Measurements from ENCODE around the gene CBL. TPM values are rescaled to one million over a fixed set of nuclear protein-coding genes. Genes with fewer than 3 reads are reported as not detected.

Gene CBL
- total RNA-seq, 2 experiments from 2014 or later = 40.0 to 49.2 TPM

DNA sequence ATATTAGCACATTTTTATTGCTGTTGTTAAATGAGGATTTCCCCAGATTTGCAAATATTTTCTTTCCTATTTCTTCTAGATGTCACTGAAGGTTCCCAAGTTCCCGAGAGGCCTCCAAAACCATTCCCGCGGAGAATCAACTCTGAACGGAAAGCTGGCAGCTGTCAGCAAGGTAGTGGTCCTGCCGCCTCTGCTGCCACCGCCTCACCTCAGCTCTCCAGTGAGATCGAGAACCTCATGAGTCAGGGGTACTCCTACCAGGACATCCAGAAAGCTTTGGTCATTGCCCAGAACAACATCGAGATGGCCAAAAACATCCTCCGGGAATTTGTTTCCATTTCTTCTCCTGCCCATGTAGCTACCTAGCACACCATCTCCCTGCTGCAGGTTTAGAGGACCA is 93.3 kb downstream of the CBL start:
- no peak for ATAC-seq
- CTCF ChIA-PET = interaction anchor here (1.0 to 1.3 kb wide), 3 partner anchors 24 to 156 kb away, joined by 3 to 4 read pairs (median 3); no protein-coding TSS in a partner anchor
- Mint-ChIP-seq H3K36me3 (peaks cover 45% of the 10 kb centered on the region), H3K4me1 (no peaks in the 10 kb centered on the region), H3K9me3 (ENCODE audit: low read depth) (no peaks in the 10 kb centered on the region), H3K4me3 (no peak overlapping the region), H3K27ac (no peak overlapping the region), H3K27me3 (no peaks in the 10 kb centered on the region)
- DNase-seq = no peak

DNA sequence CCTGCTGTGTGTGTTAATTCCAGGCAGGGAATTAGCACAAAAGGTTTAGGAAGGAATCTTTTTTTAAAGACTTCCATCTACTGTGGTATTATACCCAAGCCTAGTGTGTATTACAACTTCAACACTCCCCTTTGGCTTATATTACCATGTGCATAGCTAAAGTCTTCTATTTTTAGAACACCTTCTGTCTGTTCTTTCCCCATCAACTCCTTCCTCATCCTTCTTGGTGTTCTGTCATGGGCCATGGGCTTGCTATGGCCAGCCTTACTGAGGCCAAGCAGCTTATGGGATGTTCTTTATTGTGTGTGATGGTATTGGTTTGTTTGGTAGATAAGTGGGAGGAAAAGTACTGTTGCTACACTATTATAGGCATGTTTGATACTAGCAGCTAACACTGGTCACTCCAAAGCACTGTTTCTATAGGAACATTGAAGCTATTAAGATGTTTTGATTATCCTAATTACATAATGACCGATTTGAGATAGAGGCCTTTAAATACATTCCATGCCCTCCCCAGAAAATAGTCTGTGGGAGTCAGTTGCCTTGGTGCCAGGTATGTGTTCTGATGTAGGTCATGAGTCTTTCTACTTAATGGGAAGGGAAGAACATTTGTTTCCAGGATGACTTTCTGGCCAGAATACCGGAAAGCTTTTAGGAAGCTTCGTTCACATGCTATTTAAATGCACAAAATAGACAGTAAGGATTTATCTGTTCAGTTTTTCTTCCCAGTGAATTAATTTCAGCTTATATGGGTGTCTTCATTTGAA is 94.2 kb downstream of the CBL start:
- Mint-ChIP-seq H3K9me3 (ENCODE audit: low read depth) (no peaks in the 10 kb centered on the region), H3K4me1 (peaks cover 3% of the 10 kb centered on the region), H3K36me3 (peaks cover 45% of the 10 kb centered on the region), H3K27ac (no peak overlapping the region), H3K27me3 (no peaks in the 10 kb centered on the region), H3K4me3 (no peak overlapping the region)
- no peak for DNase-seq
- CTCF ChIA-PET = interaction anchor here (1.0 to 1.4 kb wide), 6 partner anchors 16 to 156 kb away, joined by 3 to 4 read pairs (median 3); no protein-coding TSS in a partner anchor
- ATAC-seq = no peak

DNA sequence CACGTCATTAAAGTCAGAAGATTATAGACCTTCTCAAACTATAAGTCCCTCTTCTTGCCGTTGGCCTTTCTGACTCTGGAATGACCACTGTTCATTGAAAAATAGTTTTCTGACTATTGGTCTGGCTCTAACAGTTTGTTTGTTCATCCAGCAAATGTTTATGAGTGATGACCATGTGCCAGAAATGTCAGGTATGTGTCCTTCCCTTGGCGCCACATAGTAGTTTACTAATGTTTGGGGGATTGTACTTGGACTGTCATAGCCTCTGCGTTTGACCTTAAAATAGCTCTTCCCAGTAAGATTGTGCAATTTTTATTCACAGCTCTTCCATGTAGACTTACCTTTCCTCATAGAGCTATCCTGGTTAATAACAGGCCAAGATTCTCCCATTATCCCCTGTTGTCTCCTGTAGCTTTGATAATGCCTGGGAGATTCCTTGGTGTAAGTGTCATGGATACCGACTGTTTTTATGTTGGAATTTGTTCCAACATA is 97.1 kb downstream of the CBL start:
- H3K9me3 Mint-ChIP-seq (ENCODE audit: low read depth) = no peaks in the 10 kb centered on the region
- peaks cover 16% of the 10 kb centered on the region for H3K4me1 Mint-ChIP-seq
- DNase-seq = no peak
- H3K27me3 Mint-ChIP-seq = no peaks in the 10 kb centered on the region
- CTCF ChIA-PET = interaction anchor here (1.4 to 1.9 kb wide), 3 partner anchors 19 to 77 kb away, joined by 4 to 5 read pairs (median 4); no protein-coding TSS in a partner anchor
- peaks cover 39% of the 10 kb centered on the region for H3K36me3 Mint-ChIP-seq
- ATAC-seq = no peak
- no peak overlapping the region for H3K27ac Mint-ChIP-seq
- no peak overlapping the region for H3K4me3 Mint-ChIP-seq

DNA sequence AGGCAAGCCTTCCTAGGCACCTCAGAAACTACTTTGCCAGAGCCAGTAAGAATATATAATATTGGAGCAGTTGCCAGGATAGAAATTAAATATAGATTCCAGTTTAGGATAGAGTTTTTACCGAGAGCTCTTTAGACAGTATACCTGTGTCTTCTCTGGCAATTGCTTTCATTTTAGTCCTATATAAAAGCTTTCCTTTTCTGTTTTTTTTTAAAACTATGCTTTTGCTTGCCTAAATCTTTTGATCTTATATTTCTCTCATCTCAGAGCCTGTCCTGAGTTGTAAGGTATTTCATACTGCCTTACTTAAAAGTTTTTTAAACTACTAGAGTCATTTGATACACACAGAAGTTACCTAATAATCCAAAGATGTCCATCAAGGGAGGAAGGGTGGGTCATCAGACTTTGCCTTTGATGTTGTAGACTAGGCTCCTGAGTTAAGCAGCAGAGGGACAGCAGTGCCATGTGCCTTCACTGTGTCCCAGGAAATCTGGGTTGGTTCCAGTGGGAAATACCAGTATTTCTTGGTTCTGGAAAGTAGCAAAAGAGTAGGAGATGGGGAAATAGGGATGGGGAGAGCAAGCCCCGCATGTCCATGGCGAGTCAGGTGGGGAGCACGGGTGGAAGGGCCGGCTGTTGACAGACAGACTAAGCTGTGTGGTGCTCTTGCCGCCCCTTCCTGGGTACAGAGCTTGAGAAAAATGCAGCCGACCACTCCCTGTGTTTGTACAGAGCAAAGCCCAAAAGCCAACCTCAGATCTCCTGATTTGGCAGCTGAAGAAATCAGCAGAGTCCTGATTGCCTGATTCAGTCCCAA is 99.6 kb downstream of the CBL start:
- Mint-ChIP-seq H3K36me3 (peaks cover 22% of the 10 kb centered on the region), H3K4me3 (no peak overlapping the region), H3K9me3 (ENCODE audit: low read depth) (no peaks in the 10 kb centered on the region), H3K4me1 (peaks cover 16% of the 10 kb centered on the region), H3K27me3 (no peaks in the 10 kb centered on the region), H3K27ac (peak overlapping the region; percentile 16)
- DNase-seq = no peak
- CTCF ChIA-PET = interaction anchor here (0.6 to 4.8 kb wide), 4 partner anchors 11 to 111 kb away, joined by 3 to 33 read pairs (median 12); partner anchors contain the start of gene MCAM
- no peak for ATAC-seq

DNA sequence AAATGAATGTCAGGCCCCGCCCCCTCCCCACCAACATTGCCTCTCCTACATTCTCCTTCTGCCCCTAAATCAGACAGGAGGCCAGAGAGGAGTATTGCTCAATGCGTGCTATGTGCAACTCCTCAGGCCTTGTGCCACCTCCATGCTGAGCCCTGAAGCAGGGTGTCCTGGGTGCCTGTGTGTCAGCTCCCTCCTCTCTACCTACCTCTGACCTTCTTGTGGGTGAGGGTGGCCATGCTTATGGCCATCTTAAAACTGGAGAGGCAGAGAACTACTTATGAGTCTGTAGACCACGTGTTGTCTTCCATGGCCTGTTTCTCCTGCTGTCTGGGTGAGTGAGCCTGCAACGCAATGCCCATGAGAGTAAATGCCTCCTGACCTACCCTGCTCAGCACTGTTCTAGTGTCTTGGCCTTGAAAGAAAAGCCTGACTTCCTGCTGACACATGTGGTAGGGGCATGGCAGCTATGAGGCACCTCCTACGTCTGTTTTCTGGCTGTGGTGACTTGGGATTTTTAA is 100.3 kb downstream of the CBL start:
- CTCF ChIA-PET = interaction anchor here (0.6 to 4.8 kb wide), 4 partner anchors 11 to 112 kb away, joined by 3 to 33 read pairs (median 12); partner anchors contain the start of gene MCAM
- Mint-ChIP-seq H3K4me1 (peaks cover 16% of the 10 kb centered on the region), H3K27ac (peak overlapping the region; percentile 56), H3K9me3 (ENCODE audit: low read depth) (no peaks in the 10 kb centered on the region), H3K4me3 (no peak overlapping the region), H3K36me3 (peaks cover 18% of the 10 kb centered on the region), H3K27me3 (no peaks in the 10 kb centered on the region)
- peak; percentile 63 for ATAC-seq
- DNase-seq = no peak

DNA sequence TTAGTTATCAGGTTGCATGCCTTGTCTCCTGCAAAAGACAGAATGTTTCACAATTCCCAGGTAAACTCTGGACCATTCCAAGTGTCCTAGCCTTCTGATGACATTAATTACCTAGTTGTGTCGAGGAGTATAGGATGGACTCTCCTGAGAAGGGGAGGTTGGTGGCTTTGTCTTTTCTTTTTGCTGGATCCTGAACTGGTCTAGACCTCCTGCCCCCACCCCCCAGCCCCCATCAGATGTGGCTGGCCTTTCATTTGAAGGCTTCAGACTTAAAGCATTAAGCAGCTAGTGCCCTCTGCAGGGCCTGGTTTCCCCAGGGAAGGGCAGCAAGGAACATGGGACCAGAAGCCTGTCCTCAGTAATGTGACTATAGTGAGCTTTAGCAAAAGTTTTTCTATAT is 101.1 kb downstream of the CBL start:
- DNase-seq (no peak), ATAC-seq (no peak)
- peaks cover 14% of the 10 kb centered on the region for H3K36me3 Mint-ChIP-seq
- no peak overlapping the region for H3K4me3 Mint-ChIP-seq
- CTCF ChIA-PET = interaction anchor here (0.5 to 4.8 kb wide), 8 partner anchors 10 to 144 kb away, joined by 3 to 33 read pairs (median 4); partner anchors contain the start of genes CBL and MCAM
- H3K9me3 Mint-ChIP-seq (ENCODE audit: low read depth) = no peaks in the 10 kb centered on the region
- H3K27ac Mint-ChIP-seq = no peak overlapping the region
- H3K27me3 Mint-ChIP-seq = no peaks in the 10 kb centered on the region
- peaks cover 16% of the 10 kb centered on the region for H3K4me1 Mint-ChIP-seq

DNA sequence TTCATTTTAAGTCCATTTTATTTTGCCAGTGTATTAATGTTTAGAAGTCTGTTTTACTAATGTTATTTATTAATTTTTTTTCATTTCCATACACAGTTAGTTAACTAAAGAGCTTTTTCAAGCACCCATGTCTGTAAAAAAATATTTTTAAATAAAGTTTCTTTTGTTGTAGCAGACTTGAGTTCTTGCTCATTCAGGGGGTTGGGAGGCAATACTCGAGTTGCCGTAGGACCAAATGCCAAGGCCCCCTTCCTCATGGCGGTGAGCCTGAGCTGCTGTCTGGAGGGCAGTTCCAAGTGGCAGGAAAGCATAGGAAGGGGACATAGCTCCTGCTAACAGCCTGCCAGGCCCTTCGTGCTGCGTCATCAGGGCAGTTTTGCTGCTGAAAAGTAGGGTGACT is 101.8 kb downstream of the CBL start:
- Mint-ChIP-seq H3K4me1 (peaks cover 16% of the 10 kb centered on the region), H3K27me3 (no peaks in the 10 kb centered on the region), H3K9me3 (ENCODE audit: low read depth) (no peaks in the 10 kb centered on the region), H3K36me3 (peaks cover 12% of the 10 kb centered on the region), H3K27ac (no peak overlapping the region), H3K4me3 (no peak overlapping the region)
- no peak for DNase-seq
- ATAC-seq = no peak
- CTCF ChIA-PET = interaction anchor here (0.5 to 4.8 kb wide), 11 partner anchors 9 to 167 kb away, joined by 3 to 33 read pairs (median 3); partner anchors contain the start of genes CBL and MCAM

DNA sequence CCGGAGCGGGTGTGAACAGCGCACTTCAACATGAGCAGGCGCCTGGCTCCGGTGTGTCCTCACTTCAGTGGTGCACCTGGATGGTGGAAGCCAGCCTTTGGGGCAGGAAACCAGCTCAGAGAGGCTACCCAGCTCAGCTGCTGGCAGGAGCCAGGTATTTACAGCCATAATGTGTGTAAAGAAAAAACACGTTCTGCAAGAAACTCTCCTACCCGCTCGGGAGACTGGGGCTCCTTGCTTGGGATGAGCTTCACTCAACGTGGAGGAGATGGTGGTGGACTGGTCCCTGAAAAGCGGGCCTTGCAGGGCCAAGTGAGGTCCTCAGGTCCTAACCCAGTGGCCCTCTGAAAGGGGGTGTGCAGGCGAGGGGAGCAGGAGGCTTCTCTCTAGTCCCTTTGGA is 103.3 kb downstream of the CBL start:
- Mint-ChIP-seq H3K9me3 (ENCODE audit: low read depth) (no peaks in the 10 kb centered on the region), H3K27me3 (peaks cover 4% of the 10 kb centered on the region), H3K4me3 (no peak overlapping the region), H3K36me3 (no peaks in the 10 kb centered on the region), H3K27ac (no peak overlapping the region), H3K4me1 (peaks cover 16% of the 10 kb centered on the region)
- ATAC-seq (no peak), DNase-seq (no peak)
- CTCF ChIA-PET = interaction anchor here (0.7 to 4.8 kb wide), 5 partner anchors 12 to 82 kb away, joined by 3 to 33 read pairs (median 3); no protein-coding TSS in a partner anchor

DNA sequence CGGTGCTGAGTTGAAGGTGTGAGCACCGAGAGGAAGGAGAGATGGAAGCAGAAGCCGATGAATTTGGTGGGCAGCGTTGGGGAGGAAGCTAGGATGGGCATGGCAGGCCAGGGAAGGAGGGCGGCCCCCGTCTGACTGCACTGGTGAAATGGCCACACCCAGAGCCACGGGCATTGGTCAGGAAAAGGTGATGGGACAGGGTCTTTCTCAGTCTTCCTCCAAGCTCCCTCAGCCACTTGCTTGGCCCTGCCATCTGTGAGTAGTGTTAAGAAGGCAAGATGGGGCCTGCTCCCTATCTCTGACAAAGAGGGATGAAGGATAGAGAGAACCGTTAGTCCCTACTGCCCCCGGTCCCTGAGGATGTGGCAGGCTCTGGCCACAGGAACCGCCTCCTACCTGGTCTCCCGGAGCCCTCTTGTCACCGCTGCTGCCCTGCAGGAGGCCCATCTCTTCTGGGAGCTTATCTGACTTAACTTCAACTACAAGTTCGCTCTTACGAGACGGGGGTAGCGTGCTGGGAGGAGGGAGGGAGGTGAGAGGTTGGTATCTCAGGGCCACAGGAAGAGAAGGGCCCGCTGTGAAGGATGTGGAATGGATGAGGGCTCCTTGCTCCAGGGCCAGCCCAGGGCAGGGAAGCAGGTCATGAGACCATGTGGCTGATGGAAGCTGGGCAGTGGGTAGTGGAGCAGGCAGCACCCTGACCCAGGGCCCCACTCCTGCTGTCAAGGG is 104.0 kb downstream of the CBL start:
- Mint-ChIP-seq H3K4me1 (peaks cover 15% of the 10 kb centered on the region), H3K27me3 (peaks cover 9% of the 10 kb centered on the region), H3K36me3 (no peaks in the 10 kb centered on the region), H3K9me3 (ENCODE audit: low read depth) (no peaks in the 10 kb centered on the region), H3K27ac (no peak overlapping the region), H3K4me3 (no peak overlapping the region)
- no peak for DNase-seq
- CTCF ChIA-PET = interaction anchor here (0.7 to 1.3 kb wide), 4 partner anchors 11 to 28 kb away, joined by 3 to 4 read pairs (median 3); no protein-coding TSS in a partner anchor
- ATAC-seq = no peak

DNA sequence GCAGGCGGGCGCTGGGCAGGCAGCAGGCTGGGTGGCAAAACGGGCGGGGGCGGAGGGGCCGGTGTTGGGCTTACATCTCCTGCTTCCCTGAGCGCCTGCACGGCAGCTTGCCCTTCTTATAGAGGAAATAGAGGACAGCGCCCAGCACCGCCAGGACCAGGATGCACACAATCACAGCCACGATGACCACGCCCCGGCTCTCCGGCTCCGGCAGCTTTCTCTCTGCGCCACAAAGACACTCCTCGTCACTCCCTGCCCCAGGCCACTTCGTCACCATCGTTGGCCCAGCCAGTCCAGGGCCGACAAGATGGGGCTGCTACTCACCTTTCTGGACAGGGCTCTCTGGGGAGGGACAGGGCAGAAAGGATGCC is 104.5 kb downstream of the CBL start:
- Mint-ChIP-seq H3K4me3 (no peak overlapping the region), H3K9me3 (ENCODE audit: low read depth) (no peaks in the 10 kb centered on the region), H3K36me3 (no peaks in the 10 kb centered on the region), H3K27ac (no peak overlapping the region), H3K4me1 (peaks cover 17% of the 10 kb centered on the region), H3K27me3 (peaks cover 12% of the 10 kb centered on the region)
- ATAC-seq = no peak
- no peak for DNase-seq
- CTCF ChIA-PET = interaction anchor here (1.3 kb wide), 1 partner anchor 28 kb away, joined by 3 read pairs; no protein-coding TSS in a partner anchor

DNA sequence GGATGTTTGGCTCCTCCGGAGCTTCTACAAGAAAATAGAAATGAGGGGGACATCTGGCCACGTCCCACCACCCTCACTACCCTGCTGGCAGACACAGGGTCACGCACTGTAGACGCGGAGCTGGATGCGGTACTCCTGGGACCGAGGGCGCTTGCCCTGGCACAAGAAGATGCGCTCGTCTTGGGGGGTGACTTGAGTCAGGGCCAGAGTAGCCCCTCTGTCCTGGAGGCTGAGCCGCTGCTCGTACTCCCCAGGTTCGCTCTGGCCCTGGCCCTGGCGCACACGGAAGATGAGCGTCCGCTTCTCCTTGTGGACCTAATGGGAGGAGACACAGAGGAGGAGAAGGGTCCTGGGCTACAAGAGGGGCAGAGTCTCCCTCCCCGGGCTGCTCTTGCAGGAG is 108.6 kb downstream of the CBL start:
- H3K9me3 Mint-ChIP-seq (ENCODE audit: low read depth) = no peaks in the 10 kb centered on the region
- peaks cover 34% of the 10 kb centered on the region for H3K27me3 Mint-ChIP-seq
- no peak overlapping the region for H3K4me3 Mint-ChIP-seq
- H3K4me1 Mint-ChIP-seq = peaks cover 21% of the 10 kb centered on the region
- CTCF ChIA-PET = interaction anchor here (0.8 to 5.0 kb wide), 9 partner anchors 8 to 249 kb away, joined by 3 to 19 read pairs (median 4); partner anchors contain the start of gene RNF26
- no peak overlapping the region for H3K27ac Mint-ChIP-seq
- no peak for DNase-seq
- ATAC-seq = no peak
- H3K36me3 Mint-ChIP-seq = no peaks in the 10 kb centered on the region

Data from activated CD8-positive, alpha-beta memory T cell treated with anti-CD3 and anti-CD28 coated beads, Interleukin-2, amount 10 ng/mL, durations not matched to agents 7 days and 5 days (primary cell).